22Rv1 (cell line): ENCODE measurements around the gene NOC2L.

Source experiments
- ZFX ChIP-seq: fragments of 450-650 bp; IDR thresholded peaks from 2 replicates; pipeline ENCODE4 v1.6.1; 2017; ENCODE audit warnings: antibody characterized with exemption, borderline replicate concordance
- TF ChIP-seq, protein P1 (sequence below): fragments of 450-650 bp; IDR thresholded peaks from 2 replicates; pipeline ENCODE4 v1.5.1; 2017; ENCODE audit warnings: mild to moderate bottlenecking

DNA sequence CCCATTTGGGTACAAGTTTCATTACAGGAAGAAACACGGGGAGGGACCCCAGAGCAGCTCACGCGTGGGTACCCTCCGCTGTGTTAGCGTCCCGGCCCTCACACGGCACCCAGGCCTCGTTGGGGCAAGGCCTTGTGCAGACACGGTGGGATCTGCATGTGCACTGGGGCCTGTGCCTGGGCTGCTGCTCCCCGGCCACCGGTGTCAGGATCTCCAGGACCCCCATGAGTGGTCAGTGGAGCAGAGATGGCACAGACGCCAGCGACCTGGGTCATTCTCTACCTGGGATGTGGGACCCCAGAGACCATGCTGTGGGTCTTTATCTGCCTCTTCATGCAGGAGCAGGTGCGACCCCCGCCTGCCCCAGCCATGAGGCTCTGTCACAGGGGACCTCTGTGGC lies 40.7 kb downstream of the NOC2L start:
- TF ChIP-seq, protein P1, sequence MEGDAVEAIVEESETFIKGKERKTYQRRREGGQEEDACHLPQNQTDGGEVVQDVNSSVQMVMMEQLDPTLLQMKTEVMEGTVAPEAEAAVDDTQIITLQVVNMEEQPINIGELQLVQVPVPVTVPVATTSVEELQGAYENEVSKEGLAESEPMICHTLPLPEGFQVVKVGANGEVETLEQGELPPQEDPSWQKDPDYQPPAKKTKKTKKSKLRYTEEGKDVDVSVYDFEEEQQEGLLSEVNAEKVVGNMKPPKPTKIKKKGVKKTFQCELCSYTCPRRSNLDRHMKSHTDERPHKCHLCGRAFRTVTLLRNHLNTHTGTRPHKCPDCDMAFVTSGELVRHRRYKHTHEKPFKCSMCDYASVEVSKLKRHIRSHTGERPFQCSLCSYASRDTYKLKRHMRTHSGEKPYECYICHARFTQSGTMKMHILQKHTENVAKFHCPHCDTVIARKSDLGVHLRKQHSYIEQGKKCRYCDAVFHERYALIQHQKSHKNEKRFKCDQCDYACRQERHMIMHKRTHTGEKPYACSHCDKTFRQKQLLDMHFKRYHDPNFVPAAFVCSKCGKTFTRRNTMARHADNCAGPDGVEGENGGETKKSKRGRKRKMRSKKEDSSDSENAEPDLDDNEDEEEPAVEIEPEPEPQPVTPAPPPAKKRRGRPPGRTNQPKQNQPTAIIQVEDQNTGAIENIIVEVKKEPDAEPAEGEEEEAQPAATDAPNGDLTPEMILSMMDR: no peak
- TF ChIP-seq ZFX: no peak
